ENCODE measurements around the gene SERPINA1. TPM values are rescaled to one million over a fixed set of nuclear protein-coding genes. Genes with fewer than 3 reads are reported as not detected.

Gene SERPINA1
- total RNA-seq, 1 donor from 2014 or later = 0.26 TPM

Other genes starting within 250 kb of the SERPINA1 start
- gene PPP4R4, start 214.3 kb downstream of the SERPINA1 start, total RNA-seq = 14.0 and 23.8 TPM in 2 replicates
- not detected in 2 replicates for gene SERPINA10, start 95.3 kb downstream of the SERPINA1 start, total RNA-seq
- not detected in 2 replicates for gene SERPINA6, start 65.3 kb downstream of the SERPINA1 start, total RNA-seq
- not detected in 2 replicates for gene SERPINA2, start 21.9 kb downstream of the SERPINA1 start, total RNA-seq
- not detected in 2 replicates for gene SERPINA11, start 64.2 kb upstream of the SERPINA1 start, total RNA-seq
- gene SERPINA9, start 87.6 kb upstream of the SERPINA1 start, total RNA-seq = not detected in 2 replicates
- not detected in 2 replicates for gene SERPINA12, start 120.9 kb upstream of the SERPINA1 start, total RNA-seq
- gene SERPINA4, start 172.8 kb upstream of the SERPINA1 start, total RNA-seq = not detected in 2 replicates
- not detected in 2 replicates for gene SERPINA5, start 192.8 kb upstream of the SERPINA1 start, total RNA-seq
- gene SERPINA3, start 223.8 kb upstream of the SERPINA1 start, total RNA-seq = 0.79 and 1.3 TPM in 2 replicates